SH-SY5Y (cell line): ENCODE data around the gene ARHGAP23.

Source experiments
- GATA2 ChIP-seq: IDR thresholded peaks from 2 replicates; pipeline ENCODE4 v1.6.1; 2011; ENCODE audit warnings: mild to moderate bottlenecking, low read depth, low read length
- GATA3 ChIP-seq: IDR thresholded peaks from 2 replicates; pipeline ENCODE4 v1.6.1; 2011; ENCODE audit warnings: low read depth, mild to moderate bottlenecking, low read length, moderate library complexity

The ARHGAP23 gene

DNA sequence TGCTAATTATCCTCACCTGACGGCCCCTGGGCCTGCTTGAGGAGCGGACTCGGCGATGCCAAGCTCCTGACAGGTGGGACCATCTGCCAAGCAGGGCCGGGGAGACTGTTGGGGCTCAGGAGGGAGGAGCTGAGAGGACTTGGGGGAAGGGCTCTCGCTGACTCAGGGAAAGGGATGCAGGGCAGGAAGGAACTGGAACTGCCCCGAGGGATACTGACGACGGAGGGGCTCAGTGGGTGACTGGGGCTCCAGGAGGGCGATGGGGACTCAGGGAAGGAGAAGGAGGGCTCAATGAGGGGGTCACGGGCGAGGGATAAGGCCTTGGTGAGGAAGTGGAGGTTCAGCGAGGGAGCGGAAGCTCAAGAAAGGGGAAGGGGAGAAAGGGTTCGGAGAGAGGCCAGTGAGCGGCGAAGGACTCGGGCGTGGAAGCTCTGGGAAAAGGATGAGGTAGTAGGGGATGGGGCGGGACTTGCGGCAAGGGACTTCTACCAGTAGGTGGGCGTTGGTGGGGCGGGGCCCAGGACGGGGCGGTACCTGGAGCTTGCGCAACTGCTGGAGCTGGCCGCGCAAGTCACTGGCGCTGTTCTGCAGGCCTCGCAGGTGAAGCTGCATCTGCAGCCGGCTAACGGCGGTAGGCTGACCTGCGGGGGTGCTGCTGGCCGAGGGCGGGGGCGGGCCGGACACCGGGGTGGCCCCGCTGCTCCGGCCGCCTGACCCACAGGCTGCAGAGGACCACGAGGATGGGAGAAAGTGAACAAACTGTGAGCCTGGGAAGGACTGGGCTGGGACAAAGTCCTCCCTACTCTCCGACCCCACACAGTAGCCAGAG, 131.0 kb downstream of the ARHGAP23 start:
- TF ChIP-seq GATA2 (no peak), GATA3 (no peak)

DNA sequence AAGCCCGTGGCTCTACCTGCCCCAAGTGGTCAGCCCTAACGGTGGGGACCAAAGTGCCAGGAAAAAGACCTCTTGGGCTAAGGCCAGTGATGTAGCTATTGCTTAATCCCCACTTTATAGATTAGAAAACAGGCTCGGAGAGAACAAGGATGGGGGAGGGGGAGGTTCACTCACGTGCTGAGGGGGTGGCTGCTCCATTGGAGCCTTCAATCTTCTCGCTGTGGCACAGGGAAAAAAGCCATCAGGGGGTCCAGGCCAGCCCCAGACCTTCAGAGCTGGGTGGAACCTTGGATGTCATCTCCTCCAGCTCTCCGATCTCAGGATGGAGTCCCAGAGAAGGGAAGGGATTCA, 131.6 kb downstream of the ARHGAP23 start:
- no peak for TF ChIP-seq GATA3
- no peak for TF ChIP-seq GATA2

DNA sequence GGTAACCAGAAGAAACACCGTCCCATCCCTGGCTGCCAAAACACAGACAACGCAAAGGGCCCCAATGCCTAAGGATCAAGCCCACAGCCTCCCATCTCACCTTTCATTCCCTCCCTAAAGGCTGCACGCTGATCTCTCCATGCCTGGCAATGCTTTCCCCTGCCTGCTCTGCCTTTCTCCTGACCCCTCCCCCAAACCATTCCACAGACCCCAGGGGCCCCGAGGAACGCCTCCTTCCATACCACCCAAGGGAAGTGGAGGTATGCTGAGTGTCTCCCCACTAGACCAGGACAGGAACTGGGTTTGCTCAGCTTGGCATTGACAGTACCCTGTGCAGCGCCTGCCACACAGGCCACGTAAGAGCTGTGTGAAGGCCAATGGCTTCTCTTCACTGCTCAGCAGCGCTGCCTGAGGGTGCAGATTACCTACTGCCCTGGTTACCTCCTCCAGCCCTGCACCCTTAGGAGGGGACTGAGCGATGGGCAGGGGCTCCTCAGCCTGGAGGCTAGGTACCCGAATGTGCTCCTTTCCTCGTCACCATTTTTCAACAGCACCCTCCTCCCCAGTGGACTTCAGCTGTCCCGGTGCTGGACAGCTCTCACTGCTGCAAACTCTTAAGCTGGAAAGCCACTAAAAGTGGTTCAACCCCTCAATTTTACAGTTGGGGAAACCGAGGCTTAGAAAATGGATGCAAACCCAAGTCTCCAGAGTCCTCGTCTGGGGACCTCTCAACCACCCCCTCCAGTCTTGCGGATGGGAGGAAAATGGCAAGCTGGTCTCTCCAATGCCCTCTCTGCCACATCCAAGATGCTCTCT, 132.4 kb downstream of the ARHGAP23 start:
- TF ChIP-seq GATA3 (no peak), GATA2 (no peak)

DNA sequence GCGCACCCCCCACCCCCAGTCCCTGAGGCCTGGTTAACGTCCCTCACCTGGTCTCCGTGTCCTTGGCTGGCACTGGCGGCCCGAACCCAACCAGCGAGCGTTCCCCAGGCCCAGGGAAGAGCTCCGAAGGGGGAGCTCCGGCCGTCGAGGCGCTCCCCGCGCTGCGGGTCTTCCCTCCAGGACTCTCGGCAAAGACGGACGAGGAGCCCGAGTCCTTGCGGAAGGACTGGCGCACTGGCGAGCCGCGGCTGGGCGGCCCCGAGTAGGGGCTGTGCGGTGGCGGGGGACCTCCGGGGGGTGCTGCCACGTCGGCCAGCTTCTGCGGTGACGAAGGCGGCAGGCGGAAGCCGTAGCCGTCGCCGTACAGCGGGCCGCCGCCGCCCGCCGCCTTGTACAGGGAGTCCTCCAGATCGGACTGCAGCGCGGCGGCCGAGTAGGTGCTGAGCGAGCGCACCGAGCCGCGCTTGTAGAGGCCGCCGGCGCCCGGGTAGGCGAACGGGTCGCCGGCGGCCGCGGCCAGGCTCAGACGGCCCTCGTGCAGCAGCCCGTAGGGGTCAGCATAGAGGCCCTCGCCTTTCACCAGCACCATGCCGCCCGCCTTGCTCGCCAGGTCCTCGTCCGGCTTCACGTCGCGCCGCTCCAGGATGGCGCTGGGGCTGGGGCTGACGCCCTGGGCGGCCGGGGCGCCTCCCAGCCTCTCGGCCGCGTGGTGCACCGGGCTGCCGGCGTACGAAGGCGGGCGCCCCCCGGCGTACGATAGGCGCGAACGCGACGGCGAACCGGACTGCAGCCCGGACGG, 133.4 kb downstream of the ARHGAP23 start:
- TF ChIP-seq GATA3 (no peak), GATA2 (no peak)
